NCI-H1417 (cell line): ENCODE measurements around the gene NFIA.
"Not testable (repeated sequence)": the region's sequence is repeated elsewhere in the genome, so short reads cannot be mapped to it uniquely, and the experiment has no call there.

Experiments
- DNase-seq, 3 experiments: peaks; one replicate each; lab custom pipeline; 2025; lab: John Stamatoyannopoulos, UW

The NFIA gene

DNA sequence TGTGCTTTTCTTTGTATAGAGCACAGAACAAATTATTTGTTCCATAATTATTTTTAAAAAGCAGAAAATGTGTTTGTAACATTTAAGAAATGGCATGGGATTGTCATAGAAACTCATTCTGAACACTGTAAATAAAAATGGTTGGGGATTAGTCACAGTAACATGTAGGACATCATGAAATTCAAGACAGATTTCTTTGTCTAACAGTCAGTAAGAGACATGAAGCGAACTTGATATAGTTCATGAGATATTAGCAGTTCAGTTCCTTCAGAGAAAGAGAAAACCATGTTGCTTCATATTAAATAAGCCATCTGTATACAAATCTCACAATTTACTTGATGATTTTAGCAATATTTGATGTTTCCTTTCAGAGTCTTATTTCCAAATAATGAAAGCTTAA, 19.7 kb downstream of the NFIA start:
- DNase-seq: no peak

DNA sequence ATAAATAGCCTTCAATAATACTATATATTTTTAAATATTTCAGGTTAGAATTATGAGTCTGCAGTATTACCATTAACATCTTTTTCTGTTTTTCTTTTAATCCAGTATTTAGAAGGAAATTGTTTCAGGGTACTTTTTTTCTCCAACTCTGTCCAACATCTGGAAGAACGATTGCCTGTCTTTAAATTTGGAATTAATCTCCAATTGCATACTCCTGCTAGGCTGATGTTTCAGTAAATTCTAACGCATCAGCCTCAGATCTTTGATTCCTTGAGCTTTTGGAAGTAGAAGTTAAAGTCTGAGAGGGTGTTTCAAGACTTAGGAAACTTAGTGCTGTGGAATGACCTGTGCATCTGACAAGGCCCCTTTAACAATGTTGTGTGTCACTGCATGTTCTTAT, 20.3 kb downstream of the NFIA start:
- DNase-seq: no peak

DNA sequence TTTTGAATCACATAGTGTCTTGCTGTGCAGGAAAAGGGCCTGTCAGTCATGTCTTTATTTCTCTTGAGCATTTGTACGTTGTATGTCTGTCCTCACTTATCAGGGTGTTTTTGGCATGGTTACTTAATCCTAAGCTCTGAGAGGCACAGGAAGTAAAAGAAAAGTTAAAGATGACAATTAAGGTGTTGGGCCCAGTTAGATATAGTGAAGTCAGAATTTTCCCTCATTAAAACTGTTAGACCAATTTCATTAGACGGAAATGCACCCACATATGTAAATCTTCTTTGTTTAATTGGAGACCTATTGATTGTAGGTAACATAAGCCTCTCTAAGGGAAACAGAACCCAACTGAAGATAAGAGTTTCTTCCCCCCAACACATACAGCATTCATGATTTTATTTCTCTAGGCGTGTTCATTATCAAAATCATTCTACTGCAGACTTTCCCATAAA, 21.9 kb downstream of the NFIA start:
- DNase-seq: no peak

DNA sequence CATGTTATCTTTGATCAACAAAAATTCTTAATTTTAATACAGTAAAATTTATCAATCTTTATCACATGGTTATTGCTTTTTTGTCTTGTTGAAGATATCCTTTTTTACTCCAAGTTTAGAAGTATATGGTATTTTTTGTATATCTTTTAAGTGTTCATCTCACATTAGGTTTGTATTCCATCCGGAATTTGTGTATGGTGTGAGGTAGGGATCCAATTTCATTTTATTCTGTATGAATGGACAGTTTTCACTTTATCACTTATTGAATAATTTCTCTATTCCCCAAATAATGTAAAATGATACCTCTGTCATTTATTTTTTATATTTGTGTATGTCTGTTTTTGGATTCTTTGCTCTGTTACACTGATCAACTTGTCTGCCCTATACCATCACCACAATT, 25.3 kb downstream of the NFIA start:
- DNase-seq: no peak

DNA sequence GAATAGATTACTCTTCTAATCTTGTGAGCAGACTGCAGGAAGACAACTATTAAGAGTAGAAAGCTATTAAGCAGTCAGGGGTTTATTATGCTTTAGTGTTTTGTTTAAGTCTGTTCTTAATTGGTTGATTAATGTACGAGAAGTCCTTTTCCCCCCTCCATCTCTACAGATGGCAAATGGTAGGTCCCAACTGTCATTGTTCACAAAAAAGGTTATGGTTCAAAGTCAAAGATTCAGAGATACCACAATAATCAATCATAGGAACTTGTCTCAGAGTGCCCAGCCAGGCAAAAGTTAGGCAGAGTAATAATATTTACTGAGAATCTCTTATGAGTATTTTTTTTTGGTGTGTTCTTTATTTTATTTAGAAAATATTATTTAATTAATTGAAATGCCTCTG, 26.8 kb downstream of the NFIA start:
- peak in 1 of 3 experiments; percentile 18 for DNase-seq

DNA sequence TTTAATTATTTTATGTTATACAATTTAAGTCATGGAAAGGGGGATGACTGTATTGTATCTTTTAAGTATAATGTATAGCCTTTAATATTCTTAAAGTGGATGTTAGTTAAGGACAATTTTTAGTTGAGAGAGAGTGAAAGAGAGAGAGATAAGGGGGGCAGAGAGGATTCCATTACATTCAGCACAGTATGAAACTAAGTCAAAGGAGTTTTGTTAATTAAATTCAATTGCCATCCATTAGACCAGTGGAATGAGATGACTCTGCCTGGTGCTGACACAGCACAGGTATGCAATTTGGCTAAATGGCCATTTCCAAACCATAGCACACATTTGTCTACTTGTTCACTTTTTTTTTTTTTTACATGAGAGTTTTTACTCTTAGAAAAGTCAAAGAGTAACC, 27.5 kb downstream of the NFIA start:
- DNase-seq: no peak

DNA sequence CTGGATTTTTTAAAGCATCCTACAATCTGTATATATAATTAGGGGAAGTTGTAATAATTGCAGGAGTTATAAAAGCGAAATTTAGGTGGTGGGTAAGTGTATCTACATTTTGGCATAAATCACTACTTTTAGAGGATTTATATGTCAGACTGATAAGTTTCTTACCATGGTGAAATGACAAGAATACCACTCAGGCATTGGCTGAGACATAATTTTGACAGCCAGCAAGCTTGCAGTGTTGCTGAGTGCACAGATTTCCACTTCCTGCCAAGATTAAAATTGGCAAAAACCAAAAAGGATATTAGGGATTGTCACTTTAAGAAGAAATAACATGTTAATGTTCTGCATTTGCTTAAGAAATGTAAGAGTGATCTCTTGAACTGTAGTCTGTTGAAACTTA, 28.2 kb downstream of the NFIA start:
- no peak for DNase-seq

DNA sequence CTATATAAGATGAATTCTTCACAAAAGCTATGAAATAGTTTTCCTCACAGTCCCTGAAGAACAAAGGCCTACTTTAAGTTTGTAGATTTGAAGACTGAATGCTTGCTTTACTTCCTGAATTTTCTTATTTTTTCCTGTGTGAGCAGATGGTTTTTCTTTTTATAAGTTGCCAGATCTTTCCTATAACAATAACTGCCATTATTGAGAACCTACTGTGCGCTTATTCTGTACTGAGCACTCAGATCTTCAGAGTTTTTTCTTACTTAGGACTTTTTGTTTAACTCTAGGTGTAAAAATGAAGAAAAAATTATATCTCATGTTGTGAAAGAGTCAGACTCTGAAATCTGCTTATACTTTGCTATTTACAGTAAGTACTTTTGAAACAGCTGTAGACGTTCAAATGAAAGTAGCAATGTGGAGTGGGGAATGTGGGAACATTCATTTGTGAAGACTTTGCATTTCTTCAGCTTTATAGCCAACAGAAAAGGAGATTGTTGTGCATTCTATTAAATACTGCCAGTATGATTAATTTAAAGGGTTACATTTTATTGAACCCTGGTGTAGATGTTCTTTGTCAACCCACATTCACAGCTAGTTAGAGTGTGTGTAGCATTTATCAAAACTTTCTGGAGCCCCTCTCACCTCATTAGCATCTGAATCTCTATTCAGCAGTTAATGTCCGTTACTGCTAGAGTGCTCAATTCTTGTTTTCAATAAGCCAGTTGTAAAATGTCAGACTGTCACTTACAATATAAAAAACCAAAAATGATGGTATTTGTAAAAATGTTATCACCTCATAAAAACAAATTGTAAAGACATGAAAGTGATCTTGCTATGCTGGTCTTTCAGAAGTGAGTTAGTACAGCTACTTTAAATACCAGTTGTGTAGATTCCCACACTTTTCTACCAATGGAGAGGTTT, 29.0 kb downstream of the NFIA start:
- DNase-seq: no peak

DNA sequence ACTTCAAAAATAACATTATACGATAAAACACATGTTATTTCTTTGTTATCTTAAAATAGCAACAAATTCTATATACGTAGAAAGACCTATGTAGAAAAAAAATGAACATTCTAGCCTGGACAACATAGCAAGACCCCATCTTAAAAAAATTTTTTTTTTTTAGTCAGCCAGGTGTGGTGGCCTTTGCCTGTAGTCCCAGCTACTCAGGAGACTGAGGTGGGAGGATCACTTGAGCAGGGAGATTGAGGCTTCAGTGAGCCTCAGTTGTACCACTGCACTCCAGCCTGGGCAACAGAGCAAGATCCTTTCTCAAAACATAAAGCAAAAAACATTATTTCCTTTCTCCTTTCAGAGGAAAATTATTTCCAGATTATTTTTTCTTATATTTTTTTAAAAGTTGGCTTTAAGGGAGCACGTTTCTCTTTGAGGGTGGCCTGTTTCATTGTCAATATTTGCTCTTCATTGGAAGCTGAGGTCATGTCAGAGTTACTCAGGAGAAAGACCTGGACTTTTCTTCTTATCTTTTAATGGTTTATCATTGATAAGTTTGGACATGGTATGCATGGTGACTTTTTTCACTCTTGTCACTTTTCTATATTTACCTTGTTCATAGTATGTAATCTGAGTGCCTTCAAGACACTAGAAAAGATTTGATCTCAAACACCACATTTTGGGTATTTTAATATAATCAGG, 32.0 kb downstream of the NFIA start:
- no peak for DNase-seq

DNA sequence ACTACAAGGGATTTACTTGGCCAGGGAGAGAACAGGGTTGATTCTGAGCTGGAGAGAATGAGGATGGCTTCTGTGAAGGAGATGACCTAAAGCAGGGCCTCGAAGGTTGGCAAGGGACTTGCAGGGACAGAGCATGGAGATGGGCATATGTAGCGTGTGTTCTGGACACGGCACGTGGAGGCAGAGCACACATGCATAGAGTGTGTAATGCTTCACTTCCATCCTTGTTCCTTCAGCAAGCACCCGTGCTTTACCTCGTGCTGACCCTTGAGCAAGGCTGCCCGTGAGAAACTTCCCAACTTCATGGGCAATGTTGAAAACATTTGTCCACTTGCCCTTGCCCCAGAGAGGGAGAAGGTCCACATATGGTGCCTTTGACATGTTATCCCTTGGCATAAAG, 33.1 kb downstream of the NFIA start:
- DNase-seq: no peak

DNA sequence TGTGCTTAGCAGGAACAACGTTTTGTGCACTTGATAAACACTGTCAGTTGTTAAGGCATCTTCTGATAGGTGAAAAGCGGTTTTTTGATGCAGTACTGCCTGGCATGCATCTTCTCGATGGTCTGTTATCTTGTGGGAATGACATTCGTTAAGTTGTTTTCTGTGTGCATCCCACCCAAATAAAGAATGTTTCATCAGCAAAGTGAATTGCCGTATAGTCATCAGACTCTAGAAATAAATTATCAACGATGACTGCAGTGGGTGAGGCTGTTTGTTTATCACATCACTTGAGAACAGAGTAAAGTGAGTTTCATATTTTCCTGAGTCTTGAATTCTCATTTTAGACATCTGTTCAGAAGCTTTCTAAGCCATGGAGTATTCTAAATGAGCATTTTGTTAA, 34.1 kb downstream of the NFIA start:
- DNase-seq: no peak

DNA sequence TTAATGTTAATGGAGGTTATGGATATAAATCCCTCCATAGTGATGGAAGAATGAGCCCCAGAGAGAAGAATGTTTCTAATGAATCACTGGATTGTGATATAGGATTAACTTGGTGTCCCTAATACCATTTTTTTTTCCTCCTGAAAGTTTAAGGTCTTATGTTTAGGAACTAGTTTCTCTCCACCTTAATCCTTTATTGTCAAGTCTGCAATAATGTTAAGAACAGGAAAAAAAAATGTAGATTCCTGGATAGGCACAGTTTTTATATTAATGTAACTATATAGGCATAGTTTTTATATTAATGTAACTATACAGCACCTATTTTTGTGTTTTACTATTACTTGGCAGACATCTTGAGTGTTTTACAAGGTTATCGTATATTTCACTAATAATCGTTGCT, 34.9 kb downstream of the NFIA start:
- no peak for DNase-seq

DNA sequence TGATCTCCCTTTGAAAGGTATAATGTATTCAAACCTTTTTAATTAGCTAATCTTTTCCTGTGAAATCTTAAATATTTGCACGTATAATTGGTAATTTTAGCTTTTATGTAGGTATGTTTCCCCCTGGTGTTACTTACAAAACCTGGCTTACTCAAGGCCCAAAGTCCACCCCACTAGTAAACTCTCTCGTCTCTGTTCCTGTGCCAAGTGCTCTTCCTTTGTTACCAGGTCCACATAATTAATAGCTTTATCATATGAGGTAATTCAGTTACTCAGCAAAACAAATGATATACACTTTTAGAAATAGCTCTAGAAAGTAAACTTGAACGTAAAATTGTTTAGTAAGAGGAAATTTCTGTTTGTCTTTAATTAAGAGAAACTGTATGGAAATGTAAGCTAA, 36.7 kb downstream of the NFIA start:
- DNase-seq: peak in 1 of 3 experiments; percentile 10

DNA sequence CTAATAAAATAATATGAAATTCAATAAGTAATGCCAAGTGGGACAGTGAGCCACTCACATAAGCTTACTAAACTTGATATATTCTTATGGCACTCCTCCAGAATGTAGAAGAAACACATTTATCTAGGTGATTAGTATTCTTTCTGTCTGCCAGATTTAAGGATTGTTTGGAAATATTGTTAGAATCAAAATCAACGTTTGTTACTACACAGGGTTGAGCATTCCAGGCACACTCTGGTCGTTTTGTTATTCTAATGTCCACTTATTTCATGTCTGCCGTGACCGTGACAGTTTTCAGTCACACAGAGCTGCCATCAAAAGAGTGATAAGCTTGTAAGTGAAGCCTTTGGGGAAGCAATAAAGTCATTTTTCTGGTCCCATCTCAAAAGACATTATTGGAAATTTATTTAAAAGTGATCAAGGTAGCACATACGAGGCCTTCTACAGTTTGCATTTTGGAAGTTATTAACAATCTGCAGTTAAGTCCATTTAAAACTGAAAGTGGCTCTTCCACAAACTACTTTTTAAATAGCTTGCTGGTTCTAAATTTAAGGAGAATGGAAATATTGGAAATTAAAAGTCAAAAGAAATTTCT, 38.0 kb downstream of the NFIA start:
- peak in 1 of 3 experiments; percentile 17 for DNase-seq

DNA sequence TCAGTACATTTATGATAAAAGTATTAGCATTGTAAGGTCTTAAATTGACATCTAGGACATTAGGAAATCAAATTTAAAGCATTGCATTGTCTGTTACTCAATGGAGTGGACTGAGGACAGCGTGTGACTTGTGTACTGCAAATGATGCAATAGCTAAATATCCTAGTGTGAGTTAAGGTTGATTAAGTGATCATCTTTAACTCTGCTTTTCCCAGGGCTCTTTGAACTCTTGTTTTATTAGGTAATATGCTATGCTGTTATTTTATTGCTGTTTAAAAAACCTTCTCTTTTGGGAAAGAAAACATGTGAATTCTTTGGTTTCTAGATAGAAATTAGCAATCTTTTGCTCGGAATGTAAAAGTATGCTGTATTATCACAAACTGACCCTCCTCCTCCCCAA, 38.6 kb downstream of the NFIA start:
- DNase-seq: no peak

DNA sequence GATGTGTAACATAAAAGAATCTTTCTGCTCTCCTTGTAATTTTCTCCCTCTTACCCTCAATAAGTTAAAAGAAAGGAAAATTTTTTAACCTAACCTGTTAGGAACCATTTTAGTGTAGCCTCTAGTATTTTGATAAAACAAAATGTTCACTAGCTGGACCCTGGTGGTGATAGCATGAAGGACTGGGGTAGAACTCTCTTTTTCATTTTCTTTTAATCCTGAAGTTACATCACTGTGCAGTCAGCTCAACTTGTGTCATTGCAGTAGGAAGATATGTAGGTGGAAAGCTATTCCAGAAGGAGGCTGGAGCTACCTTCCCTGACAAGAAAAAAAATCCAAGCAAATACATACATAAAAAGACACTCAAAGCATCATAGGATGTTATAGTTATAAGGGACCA, 39.3 kb downstream of the NFIA start:
- no peak for DNase-seq

DNA sequence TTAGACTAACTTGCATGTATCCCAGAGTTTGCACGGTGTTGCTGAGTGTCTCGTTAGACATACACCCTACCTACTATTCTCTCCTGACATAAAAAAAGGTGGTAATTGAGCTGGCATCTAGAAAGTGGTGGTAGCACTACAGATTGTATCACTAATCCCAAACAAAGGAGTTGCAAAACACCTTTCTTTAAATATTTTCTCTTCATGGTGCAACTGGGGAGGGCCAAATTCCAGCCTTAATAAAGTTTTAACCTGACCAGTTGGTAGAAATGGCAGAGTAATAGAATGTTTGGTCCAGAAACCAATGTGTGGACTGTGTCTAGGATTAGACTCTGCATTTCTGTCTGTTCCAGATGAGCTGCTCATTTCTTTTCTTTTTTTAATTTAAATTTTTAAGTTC, 40.0 kb downstream of the NFIA start:
- no peak for DNase-seq

DNA sequence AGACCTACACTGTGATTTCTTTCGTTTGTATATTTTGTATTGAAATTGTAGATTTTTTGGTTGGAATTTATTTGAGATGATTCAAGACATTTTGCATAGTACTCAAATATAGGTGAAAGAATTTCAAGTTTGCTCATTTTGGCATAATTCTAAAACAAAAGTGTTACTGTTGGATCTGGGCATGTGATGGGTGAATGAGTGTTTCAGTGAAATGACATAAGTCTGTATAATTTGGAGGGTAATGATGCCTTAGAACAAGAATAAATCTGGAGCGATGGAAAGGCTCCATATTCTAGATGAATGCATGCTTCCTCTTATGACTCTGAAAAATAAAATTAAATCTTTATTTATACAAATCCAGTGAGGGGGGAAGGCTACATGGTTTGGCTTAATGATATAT, 41.0 kb downstream of the NFIA start:
- no peak for DNase-seq

DNA sequence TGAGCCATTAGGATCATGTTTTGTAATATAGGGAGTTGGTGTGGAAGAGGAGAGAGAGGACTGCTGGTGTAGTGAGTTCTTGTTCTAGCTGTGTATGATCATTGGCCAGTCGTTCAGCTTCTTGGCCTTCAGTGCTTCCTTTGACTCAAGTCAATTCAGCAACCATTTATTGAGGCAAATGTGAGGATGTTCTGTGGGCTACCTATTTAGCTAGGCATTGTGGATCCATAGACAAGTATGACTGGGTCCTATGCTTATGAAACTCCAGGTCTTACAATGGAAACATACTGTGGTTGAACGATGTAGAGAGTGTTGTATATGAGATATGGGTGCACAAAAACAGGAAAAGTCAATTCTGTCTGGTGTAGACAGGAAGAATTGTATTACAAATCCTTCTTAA, 41.7 kb downstream of the NFIA start:
- DNase-seq: peak in 1 of 3 experiments; percentile 3

DNA sequence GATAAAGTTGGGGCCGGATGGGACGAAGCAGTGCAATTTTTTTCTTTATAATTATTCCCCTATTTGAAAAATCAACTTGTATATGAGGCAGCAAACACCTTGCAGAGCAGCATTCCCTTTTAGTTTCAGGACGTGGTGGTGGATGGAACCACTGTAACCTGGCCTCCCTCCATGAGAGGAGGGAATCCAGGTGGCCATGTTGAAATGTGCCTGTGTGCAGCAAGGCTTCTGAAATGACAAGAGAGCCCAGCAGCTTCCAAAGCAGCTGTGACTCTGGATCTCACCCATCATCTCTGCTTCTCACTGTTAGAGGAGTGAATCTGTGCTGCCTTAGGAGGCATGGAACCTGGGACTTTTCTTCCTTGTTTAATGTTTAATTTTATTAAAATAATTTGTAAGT, 42.3 kb downstream of the NFIA start:
- DNase-seq: no peak

DNA sequence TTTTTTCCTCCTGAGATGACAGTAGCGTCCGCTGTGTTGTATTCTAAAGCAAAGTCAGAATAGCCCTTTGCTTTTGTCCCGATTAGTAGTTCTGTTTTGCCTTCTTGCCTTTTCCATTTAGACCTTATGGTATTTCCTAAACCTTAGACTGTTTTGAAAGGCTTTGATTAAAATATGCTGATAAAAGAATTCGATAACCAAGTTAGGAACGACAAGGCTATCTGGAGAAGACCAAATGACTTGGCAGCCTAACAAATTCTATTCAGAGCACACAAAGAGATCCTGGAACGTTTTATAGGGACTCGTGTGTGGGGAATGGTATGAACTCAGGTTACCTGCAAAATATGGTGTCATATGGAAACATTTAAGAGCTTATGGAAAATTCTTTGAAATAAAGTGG, 42.9 kb downstream of the NFIA start:
- DNase-seq: no peak

DNA sequence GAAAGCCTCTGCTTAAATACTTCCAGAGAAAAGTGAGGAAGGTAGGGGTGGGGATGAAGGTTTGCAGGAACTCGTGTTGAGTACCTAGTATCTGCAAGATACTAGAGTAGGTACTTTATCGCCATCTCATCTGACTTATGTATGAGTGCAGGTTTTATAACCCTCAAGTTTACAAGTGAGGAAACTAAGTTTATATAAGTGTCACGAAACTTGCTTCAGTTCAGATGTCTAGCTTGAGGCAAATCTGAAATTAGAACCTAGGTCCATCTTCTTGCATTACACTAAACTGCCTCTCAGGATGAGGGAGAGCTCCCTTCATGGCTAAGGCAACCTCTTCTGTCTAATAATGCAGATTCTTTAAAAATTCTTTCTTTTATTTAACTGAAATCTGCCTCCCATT, 43.5 kb downstream of the NFIA start:
- no peak for DNase-seq

DNA sequence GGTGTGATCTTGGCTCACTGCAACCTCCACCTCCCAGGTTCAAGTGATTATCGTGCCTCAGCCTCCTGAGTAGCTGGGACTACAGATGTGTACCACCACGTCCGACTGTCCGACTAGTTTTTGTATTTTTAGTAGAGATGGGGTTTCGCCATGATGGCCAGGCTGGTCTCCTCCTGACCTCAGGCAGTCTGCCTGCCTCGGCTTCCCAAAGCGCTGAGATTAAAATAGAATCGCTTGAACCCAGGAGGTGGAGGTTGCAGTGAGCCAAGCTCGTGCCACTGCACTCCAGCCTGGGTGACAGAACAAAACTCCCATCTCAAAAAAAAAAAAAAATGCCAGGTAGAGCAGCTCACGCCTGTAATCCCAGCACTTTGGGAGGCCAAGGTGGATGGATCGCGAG, 44.5 kb downstream of the NFIA start:
- DNase-seq: not testable (repeated sequence)
